Jurkat, Clone E6-1 (cell line): ENCODE measurements around the gene OTOG.

ENCODE experiments used
- DNase-seq: peaks from one replicate; pipeline ENCODE4 v3.0.0-alpha.2; 2011; ENCODE audit warnings: low read depth, low spot score
- H3K4me3 ChIP-seq: 2 replicates; pipeline ENCODE4 v1.5.1; 2011; ENCODE audit warnings: mild to moderate bottlenecking, low read length, control low read depth, moderate library complexity

OTOG gene

GRCh38 chr11:17598700-17599459 is 51.8 kb downstream of the OTOG start:
- no peak overlapping the region for H3K4me3 ChIP-seq
- peak; percentile 53 for DNase-seq

GRCh38 chr11:17599460-17599925 is 52.4 kb downstream of the OTOG start:
- H3K4me3 ChIP-seq = no peak overlapping the region
- DNase-seq = no peak

- DNase-seq = no peak
- no peak overlapping the region for H3K4me3 ChIP-seq
Observed at GRCh38 chr11:17600316-17601255, 53.5 kb downstream of the OTOG start.

GRCh38 chr11:17601256-17601671 is 54.2 kb downstream of the OTOG start:
- DNase-seq = no peak
- H3K4me3 ChIP-seq = no peak overlapping the region

GRCh38 chr11:17601676-17602075 is 54.6 kb downstream of the OTOG start:
- no peak overlapping the region for H3K4me3 ChIP-seq
- DNase-seq = no peak

- DNase-seq = no peak
Observed at GRCh38 chr11:17602105-17603001, 55.3 kb downstream of the OTOG start.

GRCh38 chr11:17603056-17603825 is 56.2 kb downstream of the OTOG start:
- no peak for DNase-seq

More at GRCh38 chr11:17602105-17603001, 55.3 kb downstream of the OTOG start:
- H3K4me3 ChIP-seq = no peak overlapping the region

GRCh38 chr11:17604201-17604914 is 57.3 kb downstream of the OTOG start:
- DNase-seq = no peak
- H3K4me3 ChIP-seq = no peak overlapping the region

More at GRCh38 chr11:17603056-17603825, 56.2 kb downstream of the OTOG start:
- no peak overlapping the region for H3K4me3 ChIP-seq

GRCh38 chr11:17604915-17605233 is 57.8 kb downstream of the OTOG start:
- no peak for DNase-seq
- H3K4me3 ChIP-seq = no peak overlapping the region

- no peak overlapping the region for H3K4me3 ChIP-seq
- no peak for DNase-seq
Observed at GRCh38 chr11:17605651-17606122, 58.6 kb downstream of the OTOG start.

- no peak for DNase-seq
- H3K4me3 ChIP-seq = no peak overlapping the region
Observed at GRCh38 chr11:17606233-17607082, 59.4 kb downstream of the OTOG start.

- DNase-seq = no peak
- no peak overlapping the region for H3K4me3 ChIP-seq
Observed at GRCh38 chr11:17607083-17607429, 60.0 kb downstream of the OTOG start.

- no peak for DNase-seq
- H3K4me3 ChIP-seq = no peak overlapping the region
Observed at GRCh38 chr11:17607591-17608570, 60.8 kb downstream of the OTOG start.

- no peak for DNase-seq
- H3K4me3 ChIP-seq = no peak overlapping the region
Observed at GRCh38 chr11:17608821-17609220, 61.8 kb downstream of the OTOG start.

GRCh38 chr11:17609291-17610084 is 62.4 kb downstream of the OTOG start:
- H3K4me3 ChIP-seq = no peak overlapping the region
- no peak for DNase-seq
